ENCODE data around the gene GFER.

The GFER gene

DNA sequence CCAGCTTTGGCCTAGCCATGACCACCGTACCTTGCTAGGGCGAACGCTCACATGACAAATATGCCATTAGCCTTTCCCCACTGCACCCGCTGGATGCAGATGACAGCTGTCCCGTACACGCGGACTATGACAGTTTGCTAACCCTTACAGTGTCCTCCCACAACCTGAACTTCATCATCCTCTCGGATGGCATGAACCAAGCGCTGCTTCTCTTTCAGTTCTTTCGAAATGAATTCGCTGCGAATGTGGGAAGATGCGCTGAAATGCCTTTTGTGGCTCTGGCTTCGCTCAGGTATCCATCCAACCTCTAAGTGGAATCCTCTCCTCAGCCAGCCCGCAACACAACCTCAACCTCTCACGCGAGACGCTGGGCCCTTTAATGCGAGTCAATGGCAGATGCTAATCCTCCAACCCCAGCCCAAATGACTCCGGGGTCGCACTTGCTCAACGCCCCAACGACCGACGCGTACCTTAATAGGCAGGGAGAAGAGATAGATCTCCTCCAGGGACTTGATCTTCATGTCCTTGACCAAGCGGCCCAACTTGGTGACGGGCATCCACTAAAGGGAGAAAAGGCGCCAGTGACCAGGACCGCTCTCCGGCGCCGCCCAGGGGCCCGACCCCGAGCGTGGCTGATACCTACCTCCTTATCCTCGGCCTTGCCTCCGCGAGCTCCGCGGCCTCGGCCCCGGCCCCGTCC, 20.0 kb upstream of the GFER start:
- no peaks in the 10 kb centered on the region for H3K9me3 Mint-ChIP-seq
- peak overlapping the region; percentile 94 for H3K27ac Mint-ChIP-seq
- peaks cover 39% of the 10 kb centered on the region for H3K4me1 Mint-ChIP-seq (ENCODE audit: low read depth)
- H3K27me3 Mint-ChIP-seq, result no peaks in the 10 kb centered on the region
- H3K36me3 Mint-ChIP-seq (ENCODE audit: low read depth), result peaks cover 81% of the 10 kb centered on the region
- peak overlapping the region; percentile 87 for H3K4me3 Mint-ChIP-seq
- DNase-seq, result no peak

DNA sequence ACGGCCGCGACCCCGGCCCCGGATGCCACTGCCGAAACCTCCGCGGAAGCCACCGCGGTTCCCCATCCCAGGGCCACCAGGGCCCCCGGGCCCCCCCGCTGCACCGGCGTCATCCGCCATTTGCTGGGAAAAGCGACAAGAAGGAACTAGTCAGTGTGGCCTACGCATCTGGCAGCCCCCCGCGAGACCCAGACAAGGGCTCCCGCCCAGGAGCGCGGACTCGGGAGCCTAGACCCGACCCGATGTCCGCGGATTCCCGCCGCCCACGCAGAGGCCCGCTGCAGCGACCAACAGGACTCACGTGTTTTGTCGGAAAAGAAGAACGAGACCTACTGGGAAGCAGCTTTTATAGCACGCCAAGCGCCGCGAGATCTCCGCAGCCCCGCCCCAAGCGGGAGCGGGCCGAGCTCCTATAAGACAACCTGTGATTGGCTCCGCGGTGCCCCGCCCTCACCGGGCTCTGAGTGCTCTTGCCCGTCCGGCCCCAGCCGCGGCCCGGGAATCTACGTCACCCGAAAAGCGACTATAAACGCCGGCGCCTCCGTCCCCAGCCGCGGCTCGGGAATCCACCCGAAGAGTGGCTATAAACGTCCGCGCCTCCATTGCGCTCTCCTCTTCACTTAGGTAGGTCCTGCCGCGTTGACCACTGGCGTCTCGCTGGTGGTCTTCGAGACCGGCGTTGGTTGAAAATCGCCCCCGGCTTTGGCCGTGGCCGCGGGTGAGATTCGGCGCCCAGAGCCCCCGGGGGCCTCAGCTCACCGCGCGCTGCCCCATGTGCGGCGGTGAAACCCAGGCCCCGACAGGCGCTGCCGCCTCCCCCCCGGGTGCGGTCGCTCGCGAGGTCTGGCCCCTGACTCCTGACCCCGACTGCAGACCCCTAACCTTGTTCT, 19.2 kb upstream of the GFER start, which contains the start of gene RPS2:
Gene RPS2 (minus strand): TSS at position 321 of the 890 bp plus-strand sequence. CDS start 201 bp downstream, at position 120.
- Mint-ChIP-seq H3K27me3 (no peaks in the 10 kb centered on the region), H3K9me3 (no peaks in the 10 kb centered on the region), H3K36me3 (ENCODE audit: low read depth) (peaks cover 77% of the 10 kb centered on the region), H3K4me3 (peak within 1 kb of the TSS; percentile 87), H3K27ac (peak within 1 kb of the TSS; percentile 94), H3K4me1 (ENCODE audit: low read depth) (peaks cover 37% of the 10 kb centered on the region)
- peak; percentile 99 for DNase-seq

- Mint-ChIP-seq H3K27ac (peak overlapping the region; percentile 94), H3K4me1 (ENCODE audit: low read depth) (peaks cover 37% of the 10 kb centered on the region)
- no peak for DNase-seq
Measured at GRCh38 chr16:1965396-1966001, 18.5 kb upstream of the GFER start.

DNA sequence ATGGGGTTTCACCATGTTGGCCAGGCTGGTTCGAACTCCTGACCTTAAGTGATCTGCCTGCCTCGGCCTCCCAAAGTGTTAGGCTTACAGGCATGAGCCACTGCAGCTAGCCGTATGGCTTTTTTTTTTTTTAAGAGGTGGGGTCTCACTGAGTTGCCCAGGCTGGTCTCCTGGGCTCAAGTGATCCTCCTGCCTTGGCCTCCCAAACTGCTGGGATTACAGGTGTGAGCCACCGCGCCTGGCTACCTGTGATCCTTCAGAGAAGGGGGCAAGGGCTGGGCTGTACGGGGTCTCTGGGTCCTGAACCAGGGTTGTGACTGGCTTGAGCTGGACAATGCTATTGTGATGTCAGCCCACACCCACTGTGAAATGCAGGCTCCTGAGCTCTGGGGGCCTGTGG, 17.5 kb upstream of the GFER start, which contains the start of gene RNF151:
Gene RNF151 (plus strand): TSS at position 397 of the 400 bp plus-strand sequence. CDS start 26 bp downstream, outside the sequence.
- H3K36me3 Mint-ChIP-seq (ENCODE audit: low read depth), result peaks cover 64% of the 10 kb centered on the region
- H3K4me3 Mint-ChIP-seq, result peak within 1 kb of the TSS; percentile 87
- no peaks in the 10 kb centered on the region for H3K9me3 Mint-ChIP-seq
- DNase-seq, result no peak
- peak within 1 kb of the TSS; percentile 94 for H3K27ac Mint-ChIP-seq
- H3K4me1 Mint-ChIP-seq (ENCODE audit: low read depth), result peaks cover 34% of the 10 kb centered on the region
- no peaks in the 10 kb centered on the region for H3K27me3 Mint-ChIP-seq

More at GRCh38 chr16:1965396-1966001, 18.5 kb upstream of the GFER start:
- Mint-ChIP-seq H3K36me3 (ENCODE audit: low read depth) (peaks cover 71% of the 10 kb centered on the region), H3K27me3 (no peaks in the 10 kb centered on the region), H3K9me3 (no peaks in the 10 kb centered on the region), H3K4me3 (peak overlapping the region; percentile 87)

DNA sequence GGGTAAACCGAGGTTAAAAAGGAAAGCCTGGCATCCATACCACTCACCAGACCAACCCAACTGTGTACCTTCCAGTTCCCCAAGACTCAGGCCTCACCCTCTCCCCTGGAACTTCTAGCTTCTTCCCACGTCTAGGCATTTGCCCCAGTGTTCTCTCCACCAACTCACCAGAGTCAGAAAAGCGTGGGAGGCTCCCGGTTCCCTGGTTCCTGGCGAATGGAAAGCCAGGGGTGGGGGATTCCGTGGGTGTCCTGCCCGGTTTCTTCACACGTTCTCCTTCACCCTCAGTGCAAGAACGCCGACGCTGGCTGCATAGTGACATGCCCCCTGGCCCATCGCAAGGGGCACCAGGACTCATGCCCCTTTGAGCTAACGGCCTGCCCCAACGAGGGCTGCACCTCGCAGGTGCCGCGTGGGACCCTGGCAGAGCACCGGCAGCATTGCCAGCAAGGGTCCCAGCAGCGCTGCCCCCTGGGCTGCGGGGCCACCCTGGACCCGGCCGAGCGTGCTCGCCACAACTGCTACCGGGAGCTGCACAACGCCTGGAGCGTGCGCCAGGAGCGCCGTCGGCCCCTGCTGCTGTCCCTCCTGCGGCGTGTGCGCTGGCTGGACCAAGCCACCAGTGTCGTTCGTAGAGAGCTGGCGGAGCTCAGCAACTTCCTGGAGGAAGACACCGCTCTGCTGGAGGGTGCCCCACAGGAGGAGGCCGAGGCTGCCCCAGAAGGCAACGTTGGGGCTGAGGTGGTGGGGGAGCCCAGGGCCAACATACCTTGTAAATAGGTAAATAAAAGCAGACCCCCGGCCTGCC, 15.6 kb upstream of the GFER start:
- Mint-ChIP-seq H3K27me3 (no peaks in the 10 kb centered on the region), H3K9me3 (no peaks in the 10 kb centered on the region), H3K27ac (no peak overlapping the region), H3K4me3 (no peak overlapping the region), H3K36me3 (ENCODE audit: low read depth) (peaks cover 63% of the 10 kb centered on the region), H3K4me1 (ENCODE audit: low read depth) (peaks cover 31% of the 10 kb centered on the region)
- DNase-seq, result no peak

GRCh38 chr16:1971796-1972489, 12.1 kb upstream of the GFER start, which contains the start of gene TBL3:
Gene TBL3 (plus strand): TSS chr16:1972053. CDS start chr16:1972165, 112 bp downstream.
- H3K27ac Mint-ChIP-seq, result peak within 1 kb of the TSS; percentile 96

GRCh38 chr16:1972490-1972877, 11.5 kb upstream of the GFER start:
- Mint-ChIP-seq H3K27me3 (no peaks in the 10 kb centered on the region), H3K36me3 (ENCODE audit: low read depth) (peaks cover 69% of the 10 kb centered on the region), H3K4me3 (peak overlapping the region; percentile 95), H3K4me1 (ENCODE audit: low read depth) (peaks cover 25% of the 10 kb centered on the region), H3K27ac (peak overlapping the region; percentile 96), H3K9me3 (no peaks in the 10 kb centered on the region)
- no peak for DNase-seq

More at GRCh38 chr16:1971796-1972489, 12.1 kb upstream of the GFER start, which contains the start of gene TBL3:
- H3K4me1 Mint-ChIP-seq (ENCODE audit: low read depth), result peaks cover 25% of the 10 kb centered on the region
- H3K9me3 Mint-ChIP-seq, result no peaks in the 10 kb centered on the region
- H3K36me3 Mint-ChIP-seq (ENCODE audit: low read depth), result peaks cover 69% of the 10 kb centered on the region
- no peaks in the 10 kb centered on the region for H3K27me3 Mint-ChIP-seq
- peak within 1 kb of the TSS; percentile 95 for H3K4me3 Mint-ChIP-seq
- peak; percentile 99 for DNase-seq

- Mint-ChIP-seq H3K27ac (no peak overlapping the region), H3K4me3 (peak overlapping the region; percentile 95), H3K27me3 (no peaks in the 10 kb centered on the region)
Measured at GRCh38 chr16:1973461-1974156, 10.4 kb upstream of the GFER start.

DNA sequence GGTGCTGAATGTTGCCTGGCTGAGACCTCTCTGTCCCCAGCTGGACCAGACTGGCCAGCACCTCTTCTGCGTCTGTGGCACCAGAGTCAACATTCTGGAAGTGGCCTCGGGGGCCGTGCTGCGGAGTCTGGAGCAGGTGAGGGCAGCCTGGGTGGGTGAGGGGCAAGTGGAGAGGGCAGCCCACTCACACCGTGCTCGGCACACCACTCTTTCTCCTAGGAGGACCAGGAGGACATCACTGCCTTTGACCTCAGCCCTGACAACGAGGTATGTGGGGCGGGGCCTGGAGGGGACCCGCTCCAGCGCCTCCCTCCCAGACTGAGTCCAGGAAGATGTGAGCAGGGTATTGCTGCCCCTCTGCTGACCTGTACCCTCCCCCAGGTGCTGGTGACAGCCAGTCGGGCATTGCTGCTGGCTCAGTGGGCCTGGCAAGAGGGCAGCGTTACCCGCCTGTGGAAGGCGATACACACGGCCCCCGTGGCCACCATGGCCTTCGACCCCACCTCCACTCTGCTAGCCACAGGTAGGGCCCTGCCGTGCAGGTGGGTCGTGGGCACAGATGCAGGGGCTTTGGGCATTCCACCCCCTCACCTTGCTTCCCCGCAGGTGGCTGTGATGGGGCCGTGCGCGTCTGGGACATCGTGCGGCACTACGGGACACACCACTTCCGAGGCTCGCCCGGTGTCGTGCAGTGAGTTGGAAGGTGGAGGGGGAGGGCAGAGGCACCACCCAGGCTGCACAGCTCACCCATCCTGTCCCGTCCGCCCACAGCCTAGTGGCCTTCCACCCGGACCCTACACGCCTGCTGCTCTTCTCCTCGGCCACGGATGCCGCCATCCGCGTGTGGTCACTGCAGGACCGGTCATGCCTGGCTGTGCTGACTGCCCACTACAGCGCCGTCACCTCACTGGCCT, 9.6 kb upstream of the GFER start:
- Mint-ChIP-seq H3K4me3 (no peak overlapping the region), H3K27ac (no peak overlapping the region), H3K4me1 (ENCODE audit: low read depth) (peaks cover 26% of the 10 kb centered on the region), H3K36me3 (ENCODE audit: low read depth) (peaks cover 74% of the 10 kb centered on the region), H3K27me3 (peaks cover 1% of the 10 kb centered on the region), H3K9me3 (no peaks in the 10 kb centered on the region)
- no peak for DNase-seq

More at GRCh38 chr16:1973461-1974156, 10.4 kb upstream of the GFER start:
- Mint-ChIP-seq H3K9me3 (no peaks in the 10 kb centered on the region), H3K4me1 (ENCODE audit: low read depth) (peaks cover 25% of the 10 kb centered on the region), H3K36me3 (ENCODE audit: low read depth) (peaks cover 71% of the 10 kb centered on the region)
- no peak for DNase-seq

DNA sequence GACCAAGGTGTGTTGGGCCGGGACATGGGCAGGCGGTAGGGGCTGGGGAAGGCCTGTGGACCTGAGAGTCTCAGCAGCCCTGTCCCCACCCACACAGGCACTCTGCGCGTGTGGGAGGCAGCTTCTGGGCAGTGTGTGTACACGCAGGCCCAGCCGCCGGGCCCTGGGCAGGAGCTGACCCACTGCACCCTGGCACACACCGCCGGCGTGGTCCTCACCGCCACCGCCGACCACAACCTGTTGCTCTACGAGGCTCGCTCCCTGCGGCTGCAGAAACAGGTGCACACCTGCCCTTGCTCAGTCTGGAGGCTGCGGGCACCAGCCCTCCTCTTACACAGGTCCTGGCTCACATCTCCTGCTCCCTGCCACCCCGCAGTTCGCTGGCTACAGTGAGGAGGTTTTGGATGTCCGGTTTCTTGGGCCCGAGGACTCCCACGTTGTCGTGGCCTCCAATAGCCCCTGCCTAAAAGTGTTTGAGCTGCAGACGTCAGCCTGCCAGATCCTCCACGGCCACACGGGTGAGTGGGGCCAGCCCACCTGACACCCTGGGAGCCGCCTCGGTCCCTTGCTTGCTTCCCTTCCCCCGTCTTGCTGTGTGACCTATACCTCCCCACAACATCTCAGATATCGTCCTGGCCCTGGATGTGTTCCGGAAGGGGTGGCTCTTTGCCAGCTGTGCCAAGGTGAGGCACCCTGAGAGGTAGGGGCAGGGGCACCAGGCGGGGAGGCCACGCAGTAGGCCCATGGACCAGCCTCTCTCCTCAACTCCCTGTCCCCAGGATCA, 8.4 kb upstream of the GFER start:
- H3K36me3 Mint-ChIP-seq (ENCODE audit: low read depth), result peaks cover 73% of the 10 kb centered on the region
- peaks cover 25% of the 10 kb centered on the region for H3K4me1 Mint-ChIP-seq (ENCODE audit: low read depth)
- H3K9me3 Mint-ChIP-seq, result no peaks in the 10 kb centered on the region
- no peak for DNase-seq
- H3K27ac Mint-ChIP-seq, result no peak overlapping the region
- peaks cover 12% of the 10 kb centered on the region for H3K27me3 Mint-ChIP-seq
- no peak overlapping the region for H3K4me3 Mint-ChIP-seq

DNA sequence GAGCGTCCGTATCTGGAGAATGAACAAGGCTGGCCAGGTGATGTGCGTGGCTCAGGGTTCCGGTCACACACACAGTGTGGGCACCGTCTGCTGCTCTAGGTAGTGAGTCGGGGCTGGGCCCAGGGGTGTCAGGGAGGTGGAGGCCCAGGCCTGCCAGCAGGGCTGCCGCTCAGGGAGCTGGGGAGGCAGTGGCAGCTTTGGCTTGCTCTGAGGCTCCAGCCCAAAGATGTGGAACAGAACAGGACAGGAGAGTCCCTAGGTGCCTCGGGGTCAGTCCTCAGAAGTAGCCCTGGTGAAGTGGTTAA, 7.8 kb upstream of the GFER start:
- DNase-seq, result no peak
- Mint-ChIP-seq H3K36me3 (ENCODE audit: low read depth) (peaks cover 73% of the 10 kb centered on the region), H3K27me3 (peaks cover 17% of the 10 kb centered on the region), H3K4me3 (no peak overlapping the region), H3K27ac (no peak overlapping the region), H3K4me1 (ENCODE audit: low read depth) (peaks cover 20% of the 10 kb centered on the region), H3K9me3 (no peaks in the 10 kb centered on the region)

Data from activated T-cell treated with anti-CD3 and anti-CD28 coated beads, Interleukin-2, amount 50 U/mL, for 24 hours (primary cell).